ENCODE data around the gene ZBTB2. TPM values are rescaled to one million over a fixed set of nuclear protein-coding genes. Genes with fewer than 3 reads are reported as not detected.

Gene ZBTB2
- total RNA-seq, 4 donors from 2014 or later = 2.4 to 9.6 (median 7.6) TPM

DNA sequence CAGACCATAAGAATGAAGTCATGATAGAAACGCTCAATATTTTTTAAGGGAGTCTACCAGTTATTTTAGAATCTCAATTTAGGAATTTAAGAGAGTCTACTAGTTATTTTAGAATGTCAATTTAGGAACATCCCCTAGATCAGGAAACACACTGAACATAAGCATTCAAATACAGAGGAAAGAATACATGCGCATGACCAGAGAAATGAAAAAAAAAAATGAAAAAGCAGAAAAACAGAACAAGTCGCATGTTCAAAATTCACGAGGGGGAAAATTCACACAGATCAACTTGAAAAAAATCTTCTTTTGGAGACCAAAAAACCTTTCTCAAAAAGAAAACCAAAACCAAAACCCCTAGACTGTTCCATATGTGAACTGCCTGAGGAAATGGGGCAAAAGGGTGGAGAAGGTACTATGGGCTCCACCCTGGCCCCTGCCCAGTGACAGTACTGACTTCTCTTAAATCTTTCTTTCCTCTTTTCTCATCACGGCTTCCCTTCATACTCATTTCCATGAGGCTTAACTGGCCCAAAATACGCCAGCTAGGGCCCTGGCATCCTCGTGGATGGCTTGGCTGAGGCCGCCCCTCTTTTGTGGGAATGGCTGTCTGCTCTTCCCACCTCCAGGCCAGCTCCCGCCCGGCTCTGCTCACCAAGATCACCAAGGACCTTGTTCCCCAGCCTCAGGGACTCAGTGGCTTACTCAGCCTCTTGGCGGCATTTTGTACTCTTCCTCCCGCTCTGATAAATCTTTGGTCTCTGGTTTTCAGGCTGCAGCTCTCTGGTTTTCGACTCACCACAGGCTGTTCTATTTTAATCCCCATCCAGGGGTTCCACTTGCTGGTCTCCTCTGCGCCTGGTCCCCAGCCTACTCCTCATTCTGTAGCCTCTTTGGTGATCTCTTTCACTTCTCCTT is 11.2 kb downstream of the ZBTB2 start:
- Histone ChIP-seq H3K9me3 (no peaks in the 10 kb centered on the region), H3K4me1 (peaks cover 4 to 12% (median 5%) of the 10 kb centered on the region in 4 donors), H3K4me3 (peak overlapping the region in 2 of 4 donors; percentile 4 to 21), H3K36me3 (no peaks in the 10 kb centered on the region), H3K27me3 (no peaks in the 10 kb centered on the region), H3K27ac (peak overlapping the region; percentile 28 to 64 (median 50))
- 77 to 82% methylated on average over 6 to 14 of the region's 14 CpGs for WGBS, 2 donors (ENCODE audit: low coverage in 1 of 2)
- intact Hi-C loops (cut with DNase I; ENCODE audit: low total_unique reads) (no loop called here), in situ Hi-C loops (cut with MboI; ENCODE audit: low pct_ligation_motif_present in 1 of 4, low pct_unique_long_range_greater_than_20kb in 1 of 4, low sequenced_read_pairs in 3 of 4) (no loop called here)
- no peak for TF ChIP-seq POLR2A (IDR thresholded peaks at IDR 0.05)
- no peak for TF ChIP-seq CTCF (IDR thresholded peaks at IDR 0.05)
- TF ChIP-seq POLR2AphosphoS5 (IDR thresholded peaks at IDR 0.05) = no peak
- TF ChIP-seq EP300 (IDR thresholded peaks at IDR 0.05; ENCODE audit: low read depth) = no peak
- DNase-seq = no peak

GRCh38 chr6:151377095-151377494 is 14.3 kb downstream of the ZBTB2 start:
- Histone ChIP-seq H3K4me1 (peaks cover 4 to 19% (median 7%) of the 10 kb centered on the region in 4 donors), H3K27ac (no peak overlapping the region), H3K27me3 (no peaks in the 10 kb centered on the region), H3K4me3 (no peak overlapping the region), H3K36me3 (peaks cover 0 to 6% (median 0%) of the 10 kb centered on the region in 4 donors), H3K9me3 (no peaks in the 10 kb centered on the region)
- DNase-seq = no peak
- intact Hi-C loops (cut with DNase I; ENCODE audit: low total_unique reads) (no loop called here), in situ Hi-C loops (cut with MboI; ENCODE audit: low pct_ligation_motif_present in 1 of 4, low pct_unique_long_range_greater_than_20kb in 1 of 4, low sequenced_read_pairs in 3 of 4) (no loop called here)
- TF ChIP-seq POLR2AphosphoS5 (IDR thresholded peaks at IDR 0.05) = no peak
- TF ChIP-seq POLR2A (IDR thresholded peaks at IDR 0.05) = no peak
- no peak for TF ChIP-seq CTCF (IDR thresholded peaks at IDR 0.05)
- no peak for TF ChIP-seq EP300 (IDR thresholded peaks at IDR 0.05; ENCODE audit: low read depth)
- 70 to 83% methylated on average over 2 to 3 of the region's 3 CpGs for WGBS, 2 donors (ENCODE audit: low coverage in 1 of 2)

DNA sequence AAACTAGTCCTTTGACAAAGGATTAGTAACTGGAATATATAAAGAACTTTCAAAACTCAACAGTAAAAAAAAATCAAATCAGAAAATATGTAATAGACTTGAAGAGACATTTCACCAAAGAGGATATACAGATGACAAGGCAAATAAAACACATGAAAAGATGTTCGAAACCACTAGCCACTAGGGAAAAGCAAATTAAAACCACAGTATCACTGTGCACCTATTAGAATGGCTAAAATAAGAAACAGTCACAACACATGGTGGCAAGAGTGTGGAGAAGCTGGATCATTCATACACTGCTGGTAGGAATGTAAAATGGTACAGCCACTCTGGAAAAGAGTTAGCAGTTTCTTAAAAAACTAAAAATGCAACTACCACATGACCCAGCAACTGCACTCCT is 14.9 kb downstream of the ZBTB2 start:
- WGBS, 2 donors (ENCODE audit: low coverage in 1 of 2) = 57 to 66% methylated on average over 1 of the region's 1 CpG
- H3K27ac ChIP-seq = no peak overlapping the region
- H3K4me3 ChIP-seq = no peak overlapping the region
- H3K27me3 ChIP-seq = no peaks in the 10 kb centered on the region
- H3K36me3 ChIP-seq = peaks cover 0 to 8% (median 0%) of the 10 kb centered on the region in 4 donors
- no peaks in the 10 kb centered on the region for H3K9me3 ChIP-seq
- TF ChIP-seq CTCF (IDR thresholded peaks at IDR 0.05) (no peak), EP300 (IDR thresholded peaks at IDR 0.05; ENCODE audit: low read depth) (no peak), POLR2A (IDR thresholded peaks at IDR 0.05) (no peak), POLR2AphosphoS5 (IDR thresholded peaks at IDR 0.05) (no peak)
- DNase-seq = no peak
- in situ Hi-C loops (cut with MboI; ENCODE audit: low pct_ligation_motif_present in 1 of 4, low pct_unique_long_range_greater_than_20kb in 1 of 4, low sequenced_read_pairs in 3 of 4) (no loop called here), intact Hi-C loops (cut with DNase I; ENCODE audit: low total_unique reads) (no loop called here)
- peaks cover 4 to 19% (median 7%) of the 10 kb centered on the region in 4 donors for H3K4me1 ChIP-seq

DNA sequence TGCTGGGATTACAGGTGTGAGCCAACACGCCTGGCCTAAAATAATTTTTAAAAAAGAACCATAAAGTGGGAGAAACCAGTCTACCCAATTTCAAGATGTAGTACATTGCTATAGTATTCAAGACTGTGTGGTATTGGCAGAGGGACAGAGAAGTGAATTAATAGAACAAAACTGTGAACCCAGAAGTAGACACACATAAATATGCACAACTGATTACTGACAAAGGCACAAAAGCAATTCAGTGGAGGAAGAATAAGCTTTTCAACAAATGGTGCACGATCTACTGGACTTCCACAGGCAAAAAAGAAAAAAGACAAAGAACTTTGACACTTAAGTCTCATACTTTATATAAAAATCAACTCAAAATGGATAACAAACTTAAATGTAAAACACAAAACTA is 15.5 kb downstream of the ZBTB2 start:
- H3K9me3 ChIP-seq = no peaks in the 10 kb centered on the region
- intact Hi-C loops (cut with DNase I; ENCODE audit: low total_unique reads) = no loop called here
- WGBS, 2 donors (ENCODE audit: low coverage in 1 of 2) = 93 to 95% methylated on average over 2 of the region's 2 CpGs
- TF ChIP-seq POLR2A (IDR thresholded peaks at IDR 0.05) (no peak), CTCF (IDR thresholded peaks at IDR 0.05) (no peak), EP300 (IDR thresholded peaks at IDR 0.05; ENCODE audit: low read depth) (no peak), POLR2AphosphoS5 (IDR thresholded peaks at IDR 0.05) (no peak)
- H3K36me3 ChIP-seq = peaks cover 0 to 8% (median 0%) of the 10 kb centered on the region in 4 donors
- in situ Hi-C loops (cut with MboI; ENCODE audit: low pct_ligation_motif_present in 1 of 4, low pct_unique_long_range_greater_than_20kb in 1 of 4, low sequenced_read_pairs in 3 of 4) = no loop called here
- H3K27me3 ChIP-seq = no peaks in the 10 kb centered on the region
- peaks cover 4 to 17% (median 7%) of the 10 kb centered on the region in 4 donors for H3K4me1 ChIP-seq
- no peak overlapping the region for H3K27ac ChIP-seq
- no peak overlapping the region for H3K4me3 ChIP-seq
- no peak for DNase-seq

All from transverse colon (tissue), 4 donors.